Pancreas (tissue), 10 donors: ENCODE data around the gene RGS3. TPM values are rescaled to one million over a fixed set of nuclear protein-coding genes. Genes with fewer than 3 reads are reported as not detected.

Experiments used
- ATAC-seq, 4 donors: fragments of 200-7000 bp; cut with Tn5 transposase; one replicate each; pipeline versions ENCODE4 v1.8.0 to v1.9.1; 2020; ENCODE audit warnings: mild to moderate bottlenecking in 4 of 4, moderate library complexity in 4 of 4
- DNase-seq, 6 donors: peaks; one replicate each; pipeline ENCODE4 v3.0.0-alpha.2; 2020
- FAIRE-seq: peaks from 2 replicates; lab custom pipeline; 2012; peaks lifted over from hg19 to GRCh38; lab: Jason Lieb, UNC
- H3K27ac ChIP-seq, 4 donors: fragments of 200-600 bp; sonication (generic); 1 replicate in 3 of 4; 2 replicates in 1 of 4; pipeline versions ENCODE4 v1.5.0 to v1.8.0; 2020
- H3K27me3 ChIP-seq, 4 donors: fragments of 200-600 bp; one replicate each; pipeline ENCODE4 v1.8.0; 2021
- H3K36me3 ChIP-seq, 3 donors: fragments of 200-600 bp; sonication (generic) in 1 of 3; one replicate each; pipeline versions ENCODE4 v1.5.0 to v1.8.0; 2020 to 2021
- H3K4me1 ChIP-seq, 3 donors: fragments of 200-600 bp; one replicate each; pipeline ENCODE4 v1.8.0; 2021
- H3K4me3 ChIP-seq, 4 donors: fragments of 200-600 bp; sonication (generic) in 2 of 4; one replicate each; pipeline versions ENCODE4 v1.5.0 to v1.8.0; 2020 to 2021
- H3K9me3 ChIP-seq, 4 donors: fragments of 200-600 bp; one replicate each; pipeline ENCODE4 v1.8.0; 2021
- WGBS, 2 donors: extraction: QIAGEN DNeasy Blood & Tissue Kit; methylation state at CpG; one replicate each; pipeline ENCODE4 v1.1.7; 2013; 5-methylcytosine and 5-hydroxymethylcytosine counted together
- intact Hi-C, 3 donors: fragments of 100-400 bp; cut with DNase I; formaldehyde crosslinking; loops; one replicate each; pipeline versions ENCODE4 v1.11.1 to v1.14.2; 2022
- polyA plus RNA-seq, 2 donors: library from polyadenylated mRNA; stranded (reverse); fragments of 200-250 nt; gene quantifications; one replicate each; pipeline ENCODE4 v1.2.3, GENCODE V29; 2013
- total RNA-seq, 6 donors: library from RNA; stranded (reverse); fragmentation: NEBNext Ultra II Directional in 4 of 6; extraction: Animal tissue kit (Norgen Biotek cat#: 25700) in 4 of 6; gene quantifications; one replicate each; pipeline versions ENCODE4 v1.2.1 to v1.2.4, GENCODE V29; 2021 to 2023
- TF ChIP-seq, protein P1 (sequence below), 4 donors: fragments of 200-600 bp; sonication (generic) in 3 of 4; IDR thresholded peaks; one replicate each; pipeline versions ENCODE4 v1.5.0 to v1.8.0; 2021; ENCODE audit warnings: antibody characterized with exemption in 4 of 4
- donor health status: healthy with polysubstance abuse.
- donor health status: DM: no; HTN: no; CAD: no; lungs with moderate emphysema.
- donor health status: DM: no; HTN: no; CAD: no.
- donor health status: control.
- donor health status: control.
- donor health status: Bipolar disorder and iron deficiency.
- donor health status: DM: yes; HTN: yes; CAD: no.
- donor health status: DM: no; HTN: no; CAD: no.
- donor health status: DM: no; HTN: no; CAD: no.
- donor health status: DM: yes; HTN: yes; CAD: no.

Gene RGS3
- total and polyA plus RNA-seq, 8 donors = 18.3 to 55.3 (median 32.6) TPM

DNA sequence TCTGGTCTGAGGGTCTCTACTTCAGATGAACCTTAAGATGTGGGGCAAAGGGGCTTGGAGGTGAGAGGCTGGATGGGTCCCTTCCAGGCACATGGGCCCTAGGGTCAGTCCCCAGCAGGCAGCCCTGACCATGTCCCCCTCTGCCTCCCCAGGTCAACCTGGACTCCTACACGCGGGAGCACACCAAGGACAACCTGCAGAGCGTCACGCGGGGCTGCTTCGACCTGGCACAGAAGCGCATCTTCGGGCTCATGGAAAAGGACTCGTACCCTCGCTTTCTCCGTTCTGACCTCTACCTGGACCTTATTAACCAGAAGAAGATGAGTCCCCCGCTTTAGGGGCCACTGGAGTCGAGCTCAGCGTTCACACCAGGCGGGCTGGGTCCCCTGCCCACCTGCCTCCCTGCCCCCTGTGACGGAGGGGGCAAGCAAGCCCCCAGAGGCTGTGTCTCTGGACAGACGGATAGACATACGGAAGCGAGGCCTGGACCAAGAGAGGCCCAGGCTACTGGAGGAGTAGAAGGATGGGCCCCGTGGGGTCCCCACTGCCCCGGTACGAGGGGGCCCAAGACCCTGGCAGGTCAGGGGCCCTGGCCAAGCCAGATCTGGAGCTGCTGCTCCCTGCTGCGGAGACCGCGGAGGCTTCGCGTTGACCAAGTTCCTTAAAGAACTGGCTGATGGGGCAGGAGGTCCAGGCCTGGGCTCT is 133.2 kb downstream of the RGS3 start:
- no peak for FAIRE-seq
- WGBS, 2 donors = 87 to 91% methylated on average over 27 of the region's 27 CpGs
- H3K9me3 ChIP-seq = no peaks in the 10 kb centered on the region
- ATAC-seq = no peak
- peaks cover 7 to 24% (median 10%) of the 10 kb centered on the region in 3 donors for H3K36me3 ChIP-seq
- peaks cover 0 to 3% (median 0%) of the 10 kb centered on the region in 3 donors for H3K4me1 ChIP-seq
- no peaks in the 10 kb centered on the region for H3K27me3 ChIP-seq
- TF ChIP-seq, protein P1, sequence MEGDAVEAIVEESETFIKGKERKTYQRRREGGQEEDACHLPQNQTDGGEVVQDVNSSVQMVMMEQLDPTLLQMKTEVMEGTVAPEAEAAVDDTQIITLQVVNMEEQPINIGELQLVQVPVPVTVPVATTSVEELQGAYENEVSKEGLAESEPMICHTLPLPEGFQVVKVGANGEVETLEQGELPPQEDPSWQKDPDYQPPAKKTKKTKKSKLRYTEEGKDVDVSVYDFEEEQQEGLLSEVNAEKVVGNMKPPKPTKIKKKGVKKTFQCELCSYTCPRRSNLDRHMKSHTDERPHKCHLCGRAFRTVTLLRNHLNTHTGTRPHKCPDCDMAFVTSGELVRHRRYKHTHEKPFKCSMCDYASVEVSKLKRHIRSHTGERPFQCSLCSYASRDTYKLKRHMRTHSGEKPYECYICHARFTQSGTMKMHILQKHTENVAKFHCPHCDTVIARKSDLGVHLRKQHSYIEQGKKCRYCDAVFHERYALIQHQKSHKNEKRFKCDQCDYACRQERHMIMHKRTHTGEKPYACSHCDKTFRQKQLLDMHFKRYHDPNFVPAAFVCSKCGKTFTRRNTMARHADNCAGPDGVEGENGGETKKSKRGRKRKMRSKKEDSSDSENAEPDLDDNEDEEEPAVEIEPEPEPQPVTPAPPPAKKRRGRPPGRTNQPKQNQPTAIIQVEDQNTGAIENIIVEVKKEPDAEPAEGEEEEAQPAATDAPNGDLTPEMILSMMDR (IDR thresholded peaks at IDR 0.05) = no peak
- no peak overlapping the region for H3K27ac ChIP-seq
- H3K4me3 ChIP-seq = no peak overlapping the region
- intact Hi-C loops = no loop called here
- peak in 2 of 6 donors; percentile 46 to 50 for DNase-seq

DNA sequence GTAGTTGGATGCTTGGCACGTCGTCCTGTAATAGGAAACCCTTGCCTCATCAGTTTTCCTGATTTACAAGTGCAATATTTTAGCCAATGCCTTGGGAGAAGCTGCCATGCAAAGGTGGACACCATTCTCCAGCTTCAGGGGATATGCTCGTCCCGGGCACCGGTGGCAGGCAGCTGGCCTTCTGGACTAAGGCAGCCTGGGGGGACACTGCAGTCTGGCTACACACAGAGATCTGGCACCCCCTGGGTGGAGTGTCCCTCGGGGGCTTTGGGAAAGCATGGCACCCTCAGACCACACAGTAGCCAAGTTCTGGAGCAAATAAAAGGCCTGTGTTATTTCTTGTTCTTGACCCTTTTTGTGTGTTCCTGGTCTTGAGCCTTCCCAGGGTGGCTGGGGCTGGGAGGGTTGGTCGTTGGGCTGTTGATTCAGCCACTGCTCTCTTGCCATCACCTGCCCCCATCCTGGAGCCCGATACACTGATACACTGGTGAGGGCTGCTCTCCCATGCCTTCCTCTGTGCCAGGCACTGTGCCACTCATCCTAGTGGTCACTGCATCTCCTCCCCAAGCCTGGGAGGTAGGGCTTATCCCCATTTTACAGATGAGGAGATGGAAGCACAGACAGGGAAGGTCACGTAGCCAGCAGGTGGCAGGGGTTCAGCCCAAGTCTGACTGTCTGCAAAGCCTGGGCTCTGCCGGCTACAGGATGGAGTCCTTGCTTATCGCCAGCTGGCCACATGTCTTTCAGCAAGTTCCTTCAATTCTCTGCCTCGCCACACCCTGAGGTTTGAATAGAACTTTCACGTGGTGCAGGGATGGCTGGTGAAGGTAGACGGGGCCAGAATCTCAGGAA is 134.1 kb downstream of the RGS3 start:
- Histone ChIP-seq H3K27me3 (no peaks in the 10 kb centered on the region), H3K4me3 (no peak overlapping the region), H3K36me3 (peaks cover 7 to 24% (median 10%) of the 10 kb centered on the region in 3 donors), H3K27ac (no peak overlapping the region), H3K4me1 (peaks cover 0 to 5% (median 0%) of the 10 kb centered on the region in 3 donors), H3K9me3 (no peaks in the 10 kb centered on the region)
- FAIRE-seq = no peak
- DNase-seq = peak in 1 of 6 donors; percentile 35
- TF ChIP-seq, protein P1 (IDR thresholded peaks at IDR 0.05) = no peak
- intact Hi-C loops = no loop called here
- WGBS, 2 donors = 84% methylated on average over 14 of the region's 14 CpGs
- no peak for ATAC-seq

DNA sequence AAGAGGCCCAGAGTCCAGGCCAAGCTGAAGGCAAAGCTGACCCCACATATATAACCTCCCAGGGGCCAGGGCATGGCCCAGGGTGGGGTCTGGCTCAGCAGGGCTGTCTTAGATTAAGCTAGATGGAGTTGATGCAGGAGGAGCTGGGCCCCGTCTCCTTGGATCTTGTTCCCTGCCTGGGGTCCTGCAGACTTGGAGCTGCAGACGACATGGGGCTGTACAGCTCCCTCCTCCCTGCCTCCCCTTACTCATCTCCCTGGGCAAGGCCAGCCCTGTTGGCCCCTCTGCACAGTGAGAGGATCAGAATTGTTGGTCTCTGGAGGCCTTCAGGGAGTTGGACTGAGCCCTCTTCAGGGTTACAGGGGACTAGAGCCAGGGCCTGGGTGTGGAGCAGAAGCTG is 134.9 kb downstream of the RGS3 start:
- FAIRE-seq (no peak), DNase-seq (peak in 2 of 6 donors; percentile 17 to 27), ATAC-seq (no peak)
- Histone ChIP-seq H3K9me3 (no peaks in the 10 kb centered on the region), H3K4me3 (no peak overlapping the region), H3K27me3 (no peaks in the 10 kb centered on the region), H3K36me3 (peaks cover 7 to 24% (median 10%) of the 10 kb centered on the region in 3 donors), H3K27ac (no peak overlapping the region), H3K4me1 (peaks cover 0 to 7% (median 0%) of the 10 kb centered on the region in 3 donors)
- TF ChIP-seq, protein P1 (IDR thresholded peaks at IDR 0.05) = no peak
- WGBS, 2 donors = 43 to 87% methylated on average over 1 to 2 of the region's 2 CpGs
- intact Hi-C loops = no loop called here

DNA sequence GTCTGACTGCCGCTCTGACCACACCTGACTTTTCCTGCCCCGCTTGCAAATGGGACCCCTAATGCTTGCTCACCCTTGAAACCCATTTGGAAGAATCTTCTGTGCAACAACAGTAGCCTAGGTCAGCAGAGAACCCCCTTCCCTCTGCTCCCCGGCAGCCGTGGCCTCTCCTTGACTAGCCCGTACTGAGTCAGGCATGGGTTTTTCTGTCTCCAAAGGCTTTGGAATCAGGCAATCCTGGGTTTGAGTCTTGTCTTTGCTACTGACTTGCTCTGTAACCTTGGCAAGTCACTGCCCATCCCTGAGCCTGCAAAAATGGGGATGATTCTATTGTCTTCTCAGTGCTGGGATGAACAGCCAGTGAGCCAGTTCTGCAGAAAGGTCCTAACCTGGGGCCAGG is 135.4 kb downstream of the RGS3 start:
- TF ChIP-seq, protein P1 (IDR thresholded peaks at IDR 0.05) = no peak
- no peak overlapping the region for H3K4me3 ChIP-seq
- H3K4me1 ChIP-seq = peaks cover 0 to 4% (median 0%) of the 10 kb centered on the region in 3 donors
- 86 to 93% methylated on average over 5 of the region's 5 CpGs for WGBS, 2 donors
- H3K36me3 ChIP-seq = peaks cover 7 to 24% (median 10%) of the 10 kb centered on the region in 3 donors
- no peaks in the 10 kb centered on the region for H3K9me3 ChIP-seq
- no peaks in the 10 kb centered on the region for H3K27me3 ChIP-seq
- no peak overlapping the region for H3K27ac ChIP-seq
- intact Hi-C loops = no loop called here
- ATAC-seq (no peak), DNase-seq (peak in 2 of 6 donors; percentile 10 to 28), FAIRE-seq (no peak)
